Ishikawa (cell line): Measurements from ENCODE around the gene TSPAN13.

Experiments
- CEBPB ChIP-seq: IDR thresholded peaks from 2 replicates; pipeline ENCODE4 v1.6.1; 2012
- CREB1 ChIP-seq: IDR thresholded peaks from 2 replicates; pipeline ENCODE4 v1.6.1; 2012; ENCODE audit warnings: low read depth
- EGR1 ChIP-seq: IDR thresholded peaks from 2 replicates; pipeline ENCODE4 v1.6.1; 2012
- EP300 ChIP-seq: IDR thresholded peaks from 2 replicates; pipeline ENCODE4 v1.6.1; 2012; ENCODE audit warnings: borderline replicate concordance
- FOXM1 ChIP-seq: IDR thresholded peaks from 2 replicates; pipeline ENCODE4 v1.6.1; 2012; ENCODE audit warnings: low read depth, borderline replicate concordance
- NFIC ChIP-seq: IDR thresholded peaks from 2 replicates; pipeline ENCODE4 v1.6.1; 2012
- RAD21 ChIP-seq: IDR thresholded peaks from 2 replicates; pipeline ENCODE4 v1.6.1; 2012; ENCODE audit warnings: low read depth
- TAF1 ChIP-seq: IDR thresholded peaks from 2 replicates; pipeline ENCODE4 v1.6.1; 2012; ENCODE audit warnings: low read depth, mild to moderate bottlenecking
- TCF12 ChIP-seq: IDR thresholded peaks from 2 replicates; pipeline ENCODE4 v1.6.1; 2012; ENCODE audit warnings: low read depth
- TEAD4 ChIP-seq: IDR thresholded peaks from 2 replicates; pipeline ENCODE4 v1.6.1; 2012
- YY1 ChIP-seq: IDR thresholded peaks from 2 replicates; pipeline ENCODE4 v1.6.1; 2012; ENCODE audit warnings: low read depth
- ZBTB7A ChIP-seq: IDR thresholded peaks from 2 replicates; pipeline ENCODE4 v1.6.1; 2012; ENCODE audit warnings: low read depth
- TF ChIP-seq, protein P1 (sequence below): IDR thresholded peaks from 2 replicates; pipeline ENCODE4 v1.6.1; 2012; ENCODE audit warnings: low read depth, mild to moderate bottlenecking
- TF ChIP-seq, protein P2 (sequence below): IDR thresholded peaks from 2 replicates; pipeline ENCODE4 v1.6.1; 2012
- TF ChIP-seq, protein P3 (sequence below): IDR thresholded peaks from 2 replicates; pipeline ENCODE4 v1.6.1; 2012

TSPAN13 gene

DNA sequence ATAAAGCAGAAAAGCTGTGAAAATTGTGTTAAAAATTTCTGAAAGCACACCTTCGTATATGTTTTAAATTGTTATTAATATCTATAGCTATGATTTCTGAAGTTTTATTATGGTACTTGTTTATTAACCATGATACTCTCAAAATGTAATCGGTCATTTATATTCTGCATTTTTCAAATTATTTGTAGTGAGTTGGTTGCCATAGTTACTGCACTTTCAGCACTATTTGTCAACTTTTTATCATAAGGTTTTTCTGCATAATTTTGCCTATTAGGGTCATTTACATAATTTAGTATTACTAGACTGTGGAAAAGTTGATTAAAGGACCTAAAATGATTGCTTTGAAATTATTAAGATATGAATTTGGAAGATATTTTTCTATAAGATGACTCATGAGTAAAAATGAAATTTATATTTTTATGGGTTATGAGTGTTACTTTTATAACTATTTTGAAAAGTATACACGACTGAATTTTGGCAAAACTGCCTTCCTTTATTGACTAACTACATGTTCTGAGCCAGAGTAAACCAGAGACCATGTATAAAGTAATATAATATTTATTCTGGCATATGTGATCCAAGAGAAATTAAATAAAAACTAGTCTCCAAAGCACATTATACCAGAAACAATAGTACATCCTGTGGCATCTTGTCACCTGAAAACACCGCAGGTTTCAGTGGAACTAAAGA, 59.1 kb downstream of the TSPAN13 start:
- TF ChIP-seq FOXM1 (no peak), TAF1 (no peak), ZBTB7A (no peak), TCF12 (no peak), CREB1 (no peak), EP300 (no peak), NFIC (no peak), YY1 (no peak), RAD21 (no peak), TEAD4 (no peak), EGR1 (no peak), CEBPB (no peak)
- TF ChIP-seq, protein P1, sequence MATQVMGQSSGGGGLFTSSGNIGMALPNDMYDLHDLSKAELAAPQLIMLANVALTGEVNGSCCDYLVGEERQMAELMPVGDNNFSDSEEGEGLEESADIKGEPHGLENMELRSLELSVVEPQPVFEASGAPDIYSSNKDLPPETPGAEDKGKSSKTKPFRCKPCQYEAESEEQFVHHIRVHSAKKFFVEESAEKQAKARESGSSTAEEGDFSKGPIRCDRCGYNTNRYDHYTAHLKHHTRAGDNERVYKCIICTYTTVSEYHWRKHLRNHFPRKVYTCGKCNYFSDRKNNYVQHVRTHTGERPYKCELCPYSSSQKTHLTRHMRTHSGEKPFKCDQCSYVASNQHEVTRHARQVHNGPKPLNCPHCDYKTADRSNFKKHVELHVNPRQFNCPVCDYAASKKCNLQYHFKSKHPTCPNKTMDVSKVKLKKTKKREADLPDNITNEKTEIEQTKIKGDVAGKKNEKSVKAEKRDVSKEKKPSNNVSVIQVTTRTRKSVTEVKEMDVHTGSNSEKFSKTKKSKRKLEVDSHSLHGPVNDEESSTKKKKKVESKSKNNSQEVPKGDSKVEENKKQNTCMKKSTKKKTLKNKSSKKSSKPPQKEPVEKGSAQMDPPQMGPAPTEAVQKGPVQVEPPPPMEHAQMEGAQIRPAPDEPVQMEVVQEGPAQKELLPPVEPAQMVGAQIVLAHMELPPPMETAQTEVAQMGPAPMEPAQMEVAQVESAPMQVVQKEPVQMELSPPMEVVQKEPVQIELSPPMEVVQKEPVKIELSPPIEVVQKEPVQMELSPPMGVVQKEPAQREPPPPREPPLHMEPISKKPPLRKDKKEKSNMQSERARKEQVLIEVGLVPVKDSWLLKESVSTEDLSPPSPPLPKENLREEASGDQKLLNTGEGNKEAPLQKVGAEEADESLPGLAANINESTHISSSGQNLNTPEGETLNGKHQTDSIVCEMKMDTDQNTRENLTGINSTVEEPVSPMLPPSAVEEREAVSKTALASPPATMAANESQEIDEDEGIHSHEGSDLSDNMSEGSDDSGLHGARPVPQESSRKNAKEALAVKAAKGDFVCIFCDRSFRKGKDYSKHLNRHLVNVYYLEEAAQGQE: no peak
- TF ChIP-seq, protein P2, sequence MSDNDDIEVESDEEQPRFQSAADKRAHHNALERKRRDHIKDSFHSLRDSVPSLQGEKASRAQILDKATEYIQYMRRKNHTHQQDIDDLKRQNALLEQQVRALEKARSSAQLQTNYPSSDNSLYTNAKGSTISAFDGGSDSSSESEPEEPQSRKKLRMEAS: no peak
- TF ChIP-seq, protein P3, sequence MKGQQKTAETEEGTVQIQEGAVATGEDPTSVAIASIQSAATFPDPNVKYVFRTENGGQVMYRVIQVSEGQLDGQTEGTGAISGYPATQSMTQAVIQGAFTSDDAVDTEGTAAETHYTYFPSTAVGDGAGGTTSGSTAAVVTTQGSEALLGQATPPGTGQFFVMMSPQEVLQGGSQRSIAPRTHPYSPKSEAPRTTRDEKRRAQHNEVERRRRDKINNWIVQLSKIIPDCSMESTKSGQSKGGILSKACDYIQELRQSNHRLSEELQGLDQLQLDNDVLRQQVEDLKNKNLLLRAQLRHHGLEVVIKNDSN: no peak

DNA sequence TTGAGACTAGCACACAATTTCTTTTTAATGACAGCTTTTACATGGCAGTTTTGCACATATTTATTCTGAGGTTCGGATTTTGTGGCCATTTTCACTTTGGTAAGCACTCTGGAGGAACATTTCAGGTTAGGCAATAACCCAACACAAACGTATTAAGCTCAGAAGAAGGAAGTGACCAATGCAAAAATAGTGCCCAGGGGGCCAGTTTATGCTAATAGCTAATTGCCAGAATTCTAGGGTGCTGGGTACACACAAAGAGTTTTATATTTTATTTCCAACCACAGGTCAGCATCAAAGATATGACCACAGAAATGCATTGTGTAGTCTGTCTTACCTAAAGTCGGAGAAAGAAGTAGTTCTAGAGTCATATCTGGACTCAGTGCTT, 59.7 kb downstream of the TSPAN13 start:
- TF ChIP-seq FOXM1 (no peak), TEAD4 (no peak), NFIC (no peak), CEBPB (no peak), RAD21 (no peak), EP300 (no peak)
- TF ChIP-seq, protein P3: no peak

DNA sequence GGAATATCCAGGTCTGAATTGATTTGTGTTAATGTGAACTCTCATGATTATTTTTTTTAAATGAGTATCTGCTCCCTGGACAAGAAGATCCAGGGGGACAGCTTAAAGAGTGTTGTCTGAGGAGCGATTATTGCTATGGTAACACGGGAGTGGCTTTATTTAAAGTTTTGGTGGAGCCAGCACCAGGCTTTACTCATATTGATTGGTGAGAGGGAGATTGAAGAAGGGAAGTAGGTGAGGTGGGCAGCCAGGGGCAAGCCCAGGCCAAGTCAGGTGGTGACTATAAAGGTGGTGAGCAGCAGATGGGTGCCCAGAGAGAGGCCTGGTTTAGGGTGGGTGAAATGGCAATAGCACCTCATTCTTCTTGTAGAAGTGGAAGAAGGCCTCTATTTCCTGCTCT, 61.4 kb downstream of the TSPAN13 start:
- TF ChIP-seq FOXM1: no peak
- no peak for TF ChIP-seq EGR1
- TF ChIP-seq CREB1: no peak
- TF ChIP-seq, protein P2: no peak
- no peak for TF ChIP-seq TCF12
- no peak for TF ChIP-seq RAD21
- no peak for TF ChIP-seq YY1
- no peak for TF ChIP-seq TEAD4
- TF ChIP-seq TAF1: no peak
- TF ChIP-seq, protein P1: no peak
- TF ChIP-seq CEBPB: no peak
- TF ChIP-seq, protein P3: no peak
- no peak for TF ChIP-seq NFIC
- TF ChIP-seq EP300: no peak
- no peak for TF ChIP-seq ZBTB7A

DNA sequence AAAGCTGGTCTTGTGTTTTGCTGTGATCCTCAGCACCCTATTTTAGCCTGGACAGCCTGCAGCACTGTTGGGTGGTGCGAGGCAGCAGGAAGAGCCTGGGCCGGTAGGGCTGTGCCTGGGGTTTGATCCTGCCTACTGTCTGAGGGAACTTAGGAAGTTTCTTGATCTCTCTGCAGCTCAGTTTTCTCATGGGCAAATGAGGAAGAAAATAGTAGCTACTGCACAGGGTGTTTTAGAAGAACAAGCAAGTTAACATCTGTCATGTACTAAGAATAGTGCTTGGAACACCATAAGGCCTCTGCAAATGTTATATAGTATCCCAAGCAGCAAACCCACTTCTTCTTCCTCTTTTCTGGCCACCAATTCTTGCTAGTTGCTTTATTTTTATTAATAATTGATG, 63.3 kb downstream of the TSPAN13 start:
- no peak for TF ChIP-seq YY1
- TF ChIP-seq EGR1: no peak
- TF ChIP-seq CREB1: no peak
- TF ChIP-seq NFIC: no peak
- TF ChIP-seq FOXM1: no peak
- TF ChIP-seq TCF12: no peak
- TF ChIP-seq, protein P1: no peak
- TF ChIP-seq ZBTB7A: no peak
- TF ChIP-seq, protein P2: no peak
- no peak for TF ChIP-seq TEAD4
- no peak for TF ChIP-seq RAD21
- TF ChIP-seq CEBPB: no peak
- TF ChIP-seq TAF1: no peak
- no peak for TF ChIP-seq EP300
- TF ChIP-seq, protein P3: no peak
